GM04503 (cell line): ENCODE data around the gene GDF15.

Experiments used
- DNase-seq: peaks from one replicate; pipeline ENCODE4 v3.0.0-alpha.2; 2012; ENCODE audit warnings: low read depth

GDF15 gene

GRCh38 chr19:18419195-18419698, 33.3 kb downstream of the GDF15 start, which contains the start of gene SSBP4:
SSBP4 (plus strand) TSS chr19:18419398; CDS start chr19:18419649, 251 bp downstream.
- no peak for DNase-seq

GRCh38 chr19:18419699-18420460, 33.9 kb downstream of the GDF15 start:
- DNase-seq: no peak

GRCh38 chr19:18420930-18421329, 35.0 kb downstream of the GDF15 start:
- DNase-seq: no peak

DNA sequence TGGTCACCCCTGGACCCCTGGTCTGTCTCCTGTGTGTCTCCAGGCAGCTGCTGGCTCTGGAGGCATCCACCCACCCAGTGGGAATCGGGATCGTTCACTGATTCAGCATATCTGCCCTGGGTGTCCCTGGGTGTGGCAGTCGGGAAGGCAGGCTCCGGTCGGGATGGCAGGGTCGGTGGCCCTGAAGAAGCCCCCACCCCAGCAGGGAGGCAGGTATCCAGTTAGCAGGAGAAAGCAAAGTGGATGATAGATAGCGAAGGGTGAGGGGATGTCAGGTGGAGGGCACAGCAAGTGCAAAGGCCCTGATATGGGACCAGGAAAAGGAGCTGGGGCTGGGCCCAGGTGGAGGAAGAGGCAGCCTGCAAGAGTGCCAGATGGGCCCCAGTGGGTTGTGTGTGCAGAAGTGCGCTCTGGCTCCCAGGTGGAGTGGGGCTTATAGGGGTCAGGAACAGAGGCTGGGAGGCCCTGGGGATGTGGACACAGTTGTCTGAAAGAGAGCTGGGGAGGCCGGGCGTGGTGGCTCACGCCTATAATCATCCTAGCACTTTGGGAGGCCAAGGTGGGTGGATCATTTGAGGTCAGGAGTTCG, 35.5 kb downstream of the GDF15 start:
- no peak for DNase-seq

GRCh38 chr19:18422530-18423191, 36.7 kb downstream of the GDF15 start:
- no peak for DNase-seq

DNA sequence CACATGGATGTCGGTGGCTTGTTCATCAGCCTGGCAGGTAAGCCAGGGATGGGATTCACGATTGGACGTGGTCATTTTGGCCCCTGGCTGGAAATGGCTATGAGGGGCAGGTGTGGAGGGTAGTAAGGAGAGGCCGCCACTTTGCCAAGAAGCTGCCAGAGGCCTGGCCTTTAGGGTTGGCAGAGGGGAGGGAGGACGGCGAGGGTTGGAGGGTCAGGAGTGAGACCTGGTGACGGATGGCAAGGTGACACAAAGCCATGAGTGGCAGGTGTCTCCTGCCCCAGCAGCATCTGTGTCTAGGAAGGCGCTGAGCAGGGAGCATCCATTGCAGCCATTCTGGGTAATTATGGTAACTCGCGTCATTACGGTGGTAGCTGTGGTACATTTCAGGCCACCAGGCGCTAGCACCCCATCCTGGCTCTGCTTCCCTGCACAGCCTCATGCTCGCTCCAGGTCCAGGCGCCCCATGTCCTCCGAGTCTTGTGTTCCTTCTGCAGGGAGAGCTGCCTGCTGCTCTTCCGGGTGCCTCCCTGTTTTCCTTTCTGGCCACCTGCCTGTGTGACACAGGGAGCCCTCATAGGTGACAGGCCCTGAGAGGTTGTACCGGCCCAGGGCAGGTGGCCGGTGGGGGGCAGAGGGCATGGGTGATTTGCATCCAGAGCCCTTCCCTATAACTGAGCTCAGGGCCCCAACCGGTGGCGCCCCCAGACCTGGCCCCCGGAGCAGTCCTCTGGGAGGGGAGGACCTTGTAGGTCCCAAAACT, 37.5 kb downstream of the GDF15 start:
- DNase-seq: no peak

DNA sequence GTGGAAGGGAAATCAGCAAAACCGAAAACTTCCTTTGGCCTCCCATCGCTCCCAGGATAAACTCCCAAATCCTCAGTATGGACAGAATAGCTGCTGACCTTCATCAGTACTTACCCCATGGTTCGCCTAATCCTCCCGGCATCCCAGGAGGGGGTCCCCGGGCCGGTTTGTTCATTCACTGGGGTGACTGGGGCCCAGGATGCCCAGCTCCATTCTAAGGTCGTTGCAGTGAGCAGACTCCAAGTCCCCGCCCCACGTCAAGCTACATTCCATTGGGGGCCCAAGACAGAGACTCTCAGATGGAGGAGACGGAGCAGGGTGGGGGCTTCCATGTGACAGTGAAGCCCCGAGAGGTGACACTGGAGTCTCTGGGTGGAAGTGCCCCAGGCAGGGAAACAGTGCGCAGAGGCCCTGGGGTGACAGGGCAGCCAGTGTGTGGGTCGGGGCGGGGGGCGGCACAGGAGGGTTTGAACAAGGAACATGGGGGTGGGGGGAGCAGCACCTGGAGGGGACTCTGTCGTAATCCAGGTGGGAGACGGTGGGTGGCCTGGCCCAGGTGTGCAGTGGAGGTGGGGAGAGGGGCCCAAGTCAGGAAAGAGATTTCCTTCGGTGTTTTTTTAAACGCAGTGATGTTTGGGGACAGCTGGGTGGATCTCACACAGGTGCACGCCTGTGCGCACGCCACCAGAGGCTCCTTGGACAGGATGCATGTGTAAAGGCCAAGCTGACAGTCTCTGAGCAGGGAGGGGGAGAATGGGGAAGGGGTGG, 38.3 kb downstream of the GDF15 start:
- no peak for DNase-seq

DNA sequence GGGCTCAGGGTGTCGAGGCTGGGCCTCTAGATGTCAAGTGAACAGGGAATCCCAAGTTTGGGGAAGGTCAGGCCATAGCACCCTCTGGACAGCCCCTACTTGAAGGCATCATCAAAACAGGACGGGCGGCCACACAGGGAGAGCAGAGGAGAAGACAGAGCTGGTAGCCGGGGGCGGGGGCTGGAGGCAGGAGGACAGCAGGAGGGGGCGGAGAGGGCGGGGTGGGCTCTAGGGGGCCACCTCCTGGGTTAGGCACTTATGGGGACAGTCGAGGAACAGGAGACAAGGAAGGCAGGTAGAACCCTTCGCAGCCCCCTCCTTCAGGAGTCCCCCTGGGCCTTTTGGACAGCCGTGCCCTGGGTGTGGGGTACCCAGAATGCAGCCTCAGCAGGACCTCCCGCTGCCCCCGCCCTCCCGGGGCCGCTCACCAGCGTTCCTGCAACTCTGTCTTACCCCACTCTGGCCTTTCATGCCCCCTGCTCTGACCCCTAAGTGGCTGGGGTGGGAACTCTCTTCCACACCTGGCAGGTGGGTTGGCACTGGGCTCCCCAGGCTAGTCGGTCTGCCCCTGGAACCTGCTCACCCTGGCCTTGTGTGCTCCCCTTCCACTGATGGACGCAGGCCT, 39.0 kb downstream of the GDF15 start:
- DNase-seq: no peak

DNA sequence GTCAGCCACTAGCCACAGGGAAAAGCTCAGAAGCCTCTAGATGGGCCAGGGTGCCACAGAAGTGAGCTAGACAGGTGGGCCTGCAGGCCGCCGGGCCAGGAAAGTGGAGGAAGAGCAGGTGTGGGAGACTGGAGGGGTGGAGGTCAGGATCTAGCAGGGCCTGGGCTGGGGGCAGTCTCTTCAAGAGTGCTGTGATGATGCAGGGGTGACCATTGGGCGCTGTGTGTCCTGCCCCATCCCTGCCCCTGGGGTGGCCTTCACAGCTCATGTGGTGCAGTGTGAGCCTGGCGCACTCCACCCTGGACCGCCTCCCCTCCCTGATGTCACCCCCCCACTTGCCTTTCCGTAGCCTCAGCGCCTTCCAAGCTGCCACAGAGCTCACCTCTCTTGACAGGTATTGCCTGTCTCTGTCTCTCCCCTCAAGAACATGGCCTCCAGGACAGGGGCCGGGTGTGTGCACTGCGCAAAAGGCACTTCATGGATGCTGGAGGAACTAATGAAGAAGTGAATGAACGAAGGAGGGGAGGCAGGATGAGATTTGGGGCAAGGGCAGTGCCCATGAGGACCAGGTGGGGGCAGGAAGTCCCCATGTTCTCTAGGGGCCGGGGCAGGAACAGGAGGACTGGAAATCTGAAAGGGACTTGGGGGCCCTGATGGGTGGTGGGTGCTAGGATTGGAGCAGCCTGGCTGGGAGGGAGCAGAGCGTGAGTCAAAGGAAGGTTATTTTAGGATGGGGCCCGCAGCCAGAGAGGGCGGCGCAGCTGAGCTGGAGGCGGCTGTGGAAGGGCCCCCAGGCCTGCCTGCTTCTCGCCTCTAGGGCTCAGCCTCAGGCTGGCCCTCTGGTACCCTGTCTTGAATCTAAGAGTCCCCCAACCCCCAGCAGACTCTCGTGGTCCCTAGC, 39.8 kb downstream of the GDF15 start:
- DNase-seq: no peak

GRCh38 chr19:18426416-18426767, 40.4 kb downstream of the GDF15 start:
- DNase-seq: no peak

DNA sequence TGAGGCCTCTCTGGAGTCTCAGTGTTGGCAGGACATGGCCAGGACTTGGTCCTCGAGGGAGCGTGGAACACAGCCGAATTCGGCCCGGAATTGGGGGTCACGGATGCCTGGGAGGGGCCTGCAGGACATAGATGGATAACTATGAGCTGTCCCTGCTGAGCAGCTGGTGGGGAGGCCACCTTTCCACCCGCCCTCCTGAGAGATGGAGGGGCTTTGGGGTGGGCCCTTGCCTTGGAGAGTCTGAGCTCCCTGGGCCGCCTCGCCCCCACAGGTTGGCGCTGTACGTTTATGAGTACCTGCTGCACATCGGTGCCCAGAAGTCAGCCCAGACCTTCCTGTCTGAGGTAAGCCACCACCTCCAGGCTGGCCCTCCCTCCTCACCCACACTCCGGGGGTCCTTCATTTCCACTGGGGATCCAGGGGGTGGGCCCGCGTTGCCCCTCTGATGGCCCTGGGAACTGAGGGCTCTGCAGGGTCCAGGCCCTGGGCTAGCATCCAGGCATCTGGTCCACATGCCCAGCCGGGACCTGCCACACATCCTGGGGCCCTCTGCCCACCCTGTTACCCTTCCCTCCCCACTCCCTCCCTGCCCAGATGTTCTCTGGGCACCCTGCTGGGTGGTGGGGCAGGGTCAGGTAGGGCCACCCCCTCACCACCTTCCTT, 41.3 kb downstream of the GDF15 start:
- DNase-seq: no peak

DNA sequence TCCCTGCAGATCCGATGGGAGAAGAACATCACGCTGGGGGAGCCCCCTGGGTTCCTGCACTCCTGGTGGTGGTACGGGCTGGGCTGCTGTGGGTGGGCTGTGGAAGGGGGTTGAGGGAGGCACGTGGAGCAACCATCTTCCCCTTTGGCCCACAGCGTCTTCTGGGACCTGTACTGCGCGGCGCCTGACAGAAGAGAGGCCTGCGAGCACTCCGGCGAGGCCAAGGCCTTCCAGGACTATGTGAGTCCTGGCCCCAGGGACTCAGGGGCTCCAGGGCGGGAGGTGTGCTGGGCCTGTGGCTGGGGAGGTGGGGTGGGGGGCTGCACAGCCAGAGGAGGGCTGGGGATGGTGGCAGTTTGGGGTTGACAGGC, 41.8 kb downstream of the GDF15 start:
- no peak for DNase-seq

GRCh38 chr19:18428173-18428786, 42.3 kb downstream of the GDF15 start:
- DNase-seq: no peak

GRCh38 chr19:18428787-18429674, 43.1 kb downstream of the GDF15 start:
- no peak for DNase-seq

DNA sequence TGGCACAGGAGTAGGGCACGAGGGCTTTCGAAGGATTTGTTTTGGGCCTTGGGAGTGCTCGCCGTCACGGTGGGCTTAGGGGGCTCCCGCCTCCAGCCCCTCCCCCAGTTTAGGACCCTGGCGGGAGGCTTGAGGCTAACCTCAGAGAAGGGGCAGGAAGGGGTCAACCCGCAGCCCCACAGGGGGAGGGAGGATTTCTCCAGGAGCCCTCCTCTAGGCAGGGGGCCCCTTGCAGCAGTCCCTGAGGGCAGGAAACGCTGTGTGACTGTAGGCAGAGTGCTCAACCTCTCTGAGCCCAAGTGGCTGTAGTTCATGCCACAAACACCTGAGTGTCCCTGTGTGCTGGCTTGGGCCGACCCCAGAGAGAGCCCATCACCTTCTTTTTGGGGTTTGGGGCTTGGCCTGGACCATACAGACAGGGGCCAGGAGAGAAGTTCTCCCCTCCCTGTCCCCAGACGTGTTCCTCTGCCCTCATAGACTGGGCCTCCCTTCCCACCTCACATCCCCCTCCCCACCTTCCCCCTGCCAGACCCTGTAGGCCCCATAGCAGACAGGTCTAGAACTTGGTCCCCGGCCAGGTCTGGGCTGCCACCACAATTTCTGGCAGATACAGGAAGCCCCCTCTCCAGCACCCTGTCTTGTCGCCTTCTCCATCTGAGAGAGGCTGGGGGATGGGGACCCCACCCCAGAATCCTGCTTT, 43.9 kb downstream of the GDF15 start:
- no peak for DNase-seq

DNA sequence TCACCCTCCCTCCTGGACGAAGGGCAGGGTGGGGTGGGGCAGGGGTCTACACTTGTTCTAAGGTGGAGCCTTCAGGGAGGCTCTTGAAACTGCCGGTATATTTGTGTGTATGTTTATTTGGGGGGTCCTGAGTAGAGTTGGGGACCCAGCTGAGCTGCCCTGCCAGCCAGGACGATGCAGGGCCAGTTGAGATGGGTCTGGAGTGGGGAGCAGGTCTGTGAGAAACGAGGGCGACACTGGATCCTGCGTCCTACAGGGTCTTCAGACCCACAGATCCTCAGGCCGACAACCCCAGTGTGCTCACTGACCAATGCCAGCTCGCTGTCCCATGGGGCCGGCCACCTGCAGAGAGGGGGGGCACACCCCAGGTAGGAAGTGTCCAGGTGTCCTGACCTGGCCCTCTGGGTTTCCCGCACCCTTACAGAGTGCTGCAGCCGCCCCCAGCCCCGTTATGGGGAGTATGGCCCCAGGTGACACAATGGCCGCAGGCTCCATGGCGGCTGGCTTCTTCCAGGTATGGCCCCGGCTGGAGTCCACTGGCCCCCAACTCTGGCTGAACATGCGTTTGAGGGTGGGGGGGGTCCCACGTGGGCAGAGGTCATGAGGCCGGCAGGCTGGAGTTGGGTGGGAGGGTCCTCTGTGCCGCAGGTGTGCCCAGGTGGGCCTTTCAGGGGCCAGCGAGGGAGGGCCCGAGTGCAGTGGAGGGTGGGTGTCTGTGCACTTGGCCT, 44.6 kb downstream of the GDF15 start:
- no peak for DNase-seq
